Caco-2 (cell line): ENCODE results near the gene KPNA4. TPM values are rescaled to one million over a fixed set of nuclear protein-coding genes. Genes with fewer than 3 reads are reported as not detected.

Experiments used
- BruUV-seq: library from RNA; stranded (reverse); fragments of 400-500 nt; replicated peaks from 2 replicates; lab custom pipeline; 2021; lab: Mats Ljungman, UMichigan
- CTCF ChIA-PET: fragments of 300-600 bp; sonication (Branson Sonifier 250); formaldehyde crosslinking; loops from one replicate; lab custom pipeline; 2022; ENCODE audit warnings: antibody characterized with exemption; lab: Charles Lee
- POLR2A ChIA-PET: fragments of 300-600 bp; sonication (Branson Sonifier 250); formaldehyde crosslinking; loops from one replicate; lab custom pipeline; 2022; ENCODE audit warnings: antibody characterized with exemption; lab: Charles Lee
- DNase-seq, 2 experiments: peaks; one replicate each; pipeline versions ENCODE4 v3.0.0 to v3.0.0-alpha.2; 2020 to 2022
- H3K27me3 ChIP-seq: replicated peaks from 2 replicates; pipeline ENCODE4 v1.6.0; 2011; ENCODE audit warnings: low read length; ENCODE audit not compliant: control insufficient read depth, insufficient read depth
- H3K36me3 ChIP-seq: 2 replicates; pipeline ENCODE4 v1.5.1; 2011; ENCODE audit warnings: low read length; ENCODE audit not compliant: control insufficient read depth, insufficient read depth
- H3K4me1 ChIP-seq: fragments of 250-450 bp; sonication (Bioruptor Pico); 2 replicates; pipeline ENCODE4 v1.5.1; 2020; ENCODE audit warnings: mild to moderate bottlenecking
- H3K4me3 ChIP-seq: 2 replicates; pipeline ENCODE4 v1.5.1; 2011; ENCODE audit warnings: low read depth, mild to moderate bottlenecking, control low read depth, low read length
- H3K9me3 ChIP-seq: fragments of 250-450 bp; sonication (Bioruptor Pico); 2 replicates; pipeline ENCODE4 v1.5.1; 2020; ENCODE audit warnings: mild to moderate bottlenecking, moderate library complexity
- H3K27ac Mint-ChIP-seq: one replicate; pipeline ENCODE4 v1.8.0; 2022; ENCODE audit warnings: mixed read lengths; ENCODE audit not compliant: unreplicated experiment
- H3K27me3 Mint-ChIP-seq: one replicate; pipeline ENCODE4 v1.8.0; 2022; ENCODE audit warnings: mixed read lengths; ENCODE audit not compliant: insufficient read depth, unreplicated experiment
- H3K36me3 Mint-ChIP-seq: one replicate; pipeline ENCODE4 v1.8.0; 2022; ENCODE audit warnings: mild to moderate bottlenecking, mixed read lengths; ENCODE audit not compliant: insufficient read depth, unreplicated experiment
- H3K4me1 Mint-ChIP-seq: one replicate; pipeline ENCODE4 v1.8.0; 2022; ENCODE audit warnings: low read depth, mixed read lengths; ENCODE audit not compliant: unreplicated experiment
- H3K4me3 Mint-ChIP-seq: one replicate; pipeline ENCODE4 v1.8.0; 2022; ENCODE audit warnings: mild to moderate bottlenecking, moderate library complexity, mixed read lengths; ENCODE audit not compliant: unreplicated experiment
- H3K9me3 Mint-ChIP-seq: one replicate; pipeline ENCODE4 v1.8.0; 2022; ENCODE audit warnings: mixed read lengths; ENCODE audit not compliant: unreplicated experiment
- CTCF ChIP-seq, 2 experiments: fragments of 200-600 bp in 1 of 2; IDR thresholded peaks; 1 replicate in 1 of 2; 2 replicates in 1 of 2; pipeline versions ENCODE4 v1.5.1 to v1.8.0; 2011 to 2022; ENCODE audit warnings: antibody characterized with exemption in 1 of 2, control low read depth in 1 of 2, inconsistent platforms in 1 of 2, low read depth in 1 of 2, low read length in 1 of 2, mild to moderate bottlenecking in 1 of 2, moderate library complexity in 1 of 2; ENCODE audit not compliant: insufficient read depth in 1 of 2, severe bottlenecking in 1 of 2, unreplicated experiment in 1 of 2
- intact Hi-C: fragments of 100-400 bp; cut with micrococcal nuclease; formaldehyde crosslinking; loops from one replicate; pipeline ENCODE4 v1.10.0; 2022; ENCODE audit not compliant: unreplicated experiment
- total RNA-seq: library from RNA; stranded (reverse); gene quantifications from 2 replicates; pipeline ENCODE4 v1.2.3, GENCODE V29; 2022

KPNA4 gene
- total RNA-seq, 1 experiment from 2014 or later = 60.5 TPM

- H3K36me3 Mint-ChIP-seq = no peaks in the 10 kb centered on the region
- TF ChIP-seq CTCF (IDR thresholded peaks at IDR 0.05; ENCODE audit: insufficient read depth in 1 of 2, low read depth in 1 of 2, low read length in 1 of 2, severe bottlenecking in 1 of 2, unreplicated experiment in 1 of 2) = no peak
- H3K4me3 ChIP-seq = no peak overlapping the region
- BruUV-seq = no TSS peak
- intact Hi-C loops = no loop called here
- no peaks in the 10 kb centered on the region for H3K4me1 ChIP-seq
- H3K4me1 Mint-ChIP-seq = no peaks in the 10 kb centered on the region
- H3K9me3 ChIP-seq = no peaks in the 10 kb centered on the region
- ChIA-PET POLR2A (no interaction called here), CTCF (no interaction called here)
- no peak overlapping the region for H3K27ac Mint-ChIP-seq
- H3K4me3 Mint-ChIP-seq = no peak overlapping the region
- H3K27me3 ChIP-seq = no peaks in the 10 kb centered on the region
- DNase-seq = no peak
- H3K36me3 ChIP-seq = no peaks in the 10 kb centered on the region
- H3K27me3 Mint-ChIP-seq = no peaks in the 10 kb centered on the region
- H3K9me3 Mint-ChIP-seq = no peaks in the 10 kb centered on the region
Measured at GRCh38 chr3:160481856-160482255, 83.5 kb downstream of the KPNA4 start.

DNA sequence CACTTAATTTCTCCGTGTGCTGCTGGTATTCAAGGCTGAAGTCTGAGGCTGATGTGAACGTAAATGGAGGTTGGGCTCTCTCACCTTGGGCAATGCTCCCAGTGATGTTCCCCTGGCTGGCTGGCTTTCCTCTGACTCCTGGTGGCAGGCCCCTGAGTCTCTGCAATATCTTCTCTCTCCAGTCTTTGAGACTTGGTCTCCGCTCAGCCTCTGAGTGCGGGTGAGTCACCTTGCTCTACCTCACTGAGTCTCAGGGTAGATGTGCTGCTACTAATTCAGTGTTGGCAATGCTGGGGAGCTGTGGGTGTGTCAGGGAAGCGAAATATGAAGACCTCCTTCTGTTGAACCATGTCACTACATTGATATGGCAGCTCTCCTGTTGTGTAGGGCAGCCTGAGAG, 84.4 kb downstream of the KPNA4 start:
- BruUV-seq = no TSS peak
- ChIA-PET POLR2A (no interaction called here), CTCF (no interaction called here)
- TF ChIP-seq CTCF (IDR thresholded peaks at IDR 0.05; ENCODE audit: insufficient read depth in 1 of 2, low read depth in 1 of 2, low read length in 1 of 2, severe bottlenecking in 1 of 2, unreplicated experiment in 1 of 2) = no peak
- Histone ChIP-seq H3K36me3 (no peaks in the 10 kb centered on the region), H3K4me1 (no peaks in the 10 kb centered on the region), H3K4me3 (no peak overlapping the region), H3K27me3 (no peaks in the 10 kb centered on the region), H3K9me3 (no peaks in the 10 kb centered on the region)
- no peaks in the 10 kb centered on the region for H3K36me3 Mint-ChIP-seq
- H3K4me1 Mint-ChIP-seq = no peaks in the 10 kb centered on the region
- intact Hi-C loops = no loop called here
- no peaks in the 10 kb centered on the region for H3K27me3 Mint-ChIP-seq
- no peak overlapping the region for H3K4me3 Mint-ChIP-seq
- no peaks in the 10 kb centered on the region for H3K9me3 Mint-ChIP-seq
- no peak for DNase-seq
- H3K27ac Mint-ChIP-seq = no peak overlapping the region

- no peaks in the 10 kb centered on the region for H3K36me3 ChIP-seq
- no peaks in the 10 kb centered on the region for H3K9me3 ChIP-seq
- H3K27me3 ChIP-seq = no peaks in the 10 kb centered on the region
- Mint-ChIP-seq H3K4me3 (no peak overlapping the region), H3K27ac (no peak overlapping the region), H3K4me1 (no peaks in the 10 kb centered on the region), H3K27me3 (peaks cover 3% of the 10 kb centered on the region), H3K36me3 (no peaks in the 10 kb centered on the region), H3K9me3 (no peaks in the 10 kb centered on the region)
- H3K4me3 ChIP-seq = no peak overlapping the region
- no peaks in the 10 kb centered on the region for H3K4me1 ChIP-seq
- no peak for DNase-seq
- intact Hi-C loops = no loop called here
- ChIA-PET POLR2A (no interaction called here), CTCF (no interaction called here)
- TF ChIP-seq CTCF (IDR thresholded peaks at IDR 0.05; ENCODE audit: insufficient read depth in 1 of 2, low read depth in 1 of 2, low read length in 1 of 2, severe bottlenecking in 1 of 2, unreplicated experiment in 1 of 2) = no peak
- no TSS peak for BruUV-seq
Measured at GRCh38 chr3:160479376-160479775, 86.0 kb downstream of the KPNA4 start.
